H1 (cell line): ENCODE measurements around the gene ARHGEF4. TPM values are rescaled to one million over a fixed set of nuclear protein-coding genes. Genes with fewer than 3 reads are reported as not detected.

ENCODE experiments used
- CTCF ChIA-PET: fragments of 300-600 bp; sonication (Branson Sonifier 250); formaldehyde crosslinking; loops from one replicate; lab custom pipeline; 2021; ENCODE audit not compliant: partially characterized antibody; lab: Charles Lee
- POLR2A ChIA-PET: fragments of 300-600 bp; sonication (Branson Sonifier 250); formaldehyde crosslinking; loops from one replicate; lab custom pipeline; 2021; ENCODE audit warnings: inconsistent platforms; ENCODE audit not compliant: partially characterized antibody; lab: Charles Lee
- DNase-seq, 2 experiments: peaks; one replicate each; pipeline versions ENCODE4 v3.0.0 to v3.0.0-alpha.2; 2010 to 2022; ENCODE audit warnings: low spot score in 2 of 2, low read depth in 1 of 2, mixed read lengths in 1 of 2
- FAIRE-seq: peaks from 2 replicates; lab custom pipeline; 2011; peaks lifted over from hg19 to GRCh38; lab: Jason Lieb, UNC
- H2AFZ ChIP-seq: 2 replicates; pipeline ENCODE4 v1.8.1; 2012; ENCODE audit warnings: low read length, inconsistent platforms
- H2AK5ac ChIP-seq: 2 replicates; pipeline ENCODE4 v1.6.1; 2013; ENCODE audit warnings: low read depth, low read length
- H2BK120ac ChIP-seq: replicated peaks from 2 replicates; pipeline ENCODE3; 2013; ENCODE audit warnings: low read depth, low read length, inconsistent platforms
- H2BK12ac ChIP-seq: 2 replicates; pipeline ENCODE4 v1.6.1; 2013; ENCODE audit warnings: low read depth, low read length
- H2BK15ac ChIP-seq: 2 replicates; pipeline ENCODE4 v1.6.1; 2013; ENCODE audit warnings: low read length
- H2BK20ac ChIP-seq: 2 replicates; pipeline ENCODE4 v1.6.1; 2013; ENCODE audit warnings: low read length
- H2BK5ac ChIP-seq: 2 replicates; pipeline ENCODE4 v1.6.1; 2013; ENCODE audit warnings: low read depth, low read length
- H3K14ac ChIP-seq: 2 replicates; pipeline ENCODE4 v1.6.1; 2013; ENCODE audit warnings: inconsistent platforms; ENCODE audit not compliant: insufficient read length
- H3K18ac ChIP-seq: 2 replicates; pipeline ENCODE4 v1.6.1; 2013; ENCODE audit warnings: low read length; ENCODE audit errors: extremely low read depth
- H3K23ac ChIP-seq: 2 replicates; pipeline ENCODE4 v1.6.1; 2013; ENCODE audit warnings: inconsistent platforms; ENCODE audit not compliant: insufficient read length
- H3K23me2 ChIP-seq: 2 replicates; pipeline ENCODE4 v1.6.1; 2013; ENCODE audit warnings: low read depth, low read length
- H3K27ac ChIP-seq: 2 replicates; pipeline ENCODE4 v1.6.1; 2011; ENCODE audit warnings: low read depth, low read length, inconsistent platforms
- H3K27me3 ChIP-seq, 4 experiments: replicated peaks in 1 of 4; 1 replicate in 1 of 4; 2 replicates in 3 of 4; pipeline versions ENCODE4 v1.6.1 to v1.8.1; 2011 to 2013; ENCODE audit warnings: low read length in 3 of 4, mild to moderate bottlenecking in 3 of 4, inconsistent platforms in 2 of 4, mixed read lengths in 2 of 4, moderate library complexity in 1 of 4; ENCODE audit not compliant: control insufficient read depth in 3 of 4, insufficient read depth in 3 of 4; ENCODE audit errors: extremely low read depth in 1 of 4
- H3K36me3 ChIP-seq, 4 experiments: 2 replicates each; pipeline versions ENCODE4 v1.6.1 to v1.8.1; 2011 to 2013; ENCODE audit warnings: mild to moderate bottlenecking in 4 of 4, low read length in 3 of 4, moderate library complexity in 2 of 4, control low read depth in 1 of 4, inconsistent platforms in 1 of 4; ENCODE audit not compliant: insufficient read depth in 4 of 4, control insufficient read depth in 2 of 4
- H3K4ac ChIP-seq: replicated peaks from 2 replicates; pipeline ENCODE3; 2013; ENCODE audit warnings: low read length, low read depth, mixed read lengths, inconsistent platforms; ENCODE audit not compliant: insufficient read length
- H3K4me1 ChIP-seq, 4 experiments: replicated peaks in 1 of 4; 1 replicate in 1 of 4; 2 replicates in 3 of 4; pipeline versions ENCODE4 v1.6.1 to v1.8.1; 2011 to 2013; ENCODE audit warnings: low read length in 3 of 4, inconsistent platforms in 2 of 4, mixed read lengths in 1 of 4; ENCODE audit not compliant: insufficient read depth in 4 of 4, control insufficient read depth in 3 of 4
- H3K4me2 ChIP-seq, 2 experiments: 2 replicates each; pipeline versions ENCODE4 v1.6.1 to v1.8.1; 2011 to 2013; ENCODE audit warnings: low read depth in 2 of 2, low read length in 2 of 2, control low read depth in 1 of 2, inconsistent platforms in 1 of 2, mild to moderate bottlenecking in 1 of 2; ENCODE audit not compliant: insufficient read depth in 1 of 2
- H3K4me3 ChIP-seq, 4 experiments: fragments of 200-600, 300-600 bp in 1 of 4; sonication (generic), shearing (Covaris generic), sonication (Bioruptor Twin) in 1 of 4; 2 replicates each; pipeline versions ENCODE4 v1.5.1 to v1.8.1; 2011 to 2016; ENCODE audit warnings: low read length in 4 of 4, low read depth in 3 of 4, control low read depth in 2 of 4, inconsistent platforms in 2 of 4, mild to moderate bottlenecking in 2 of 4, mixed read lengths in 1 of 4, moderate library complexity in 1 of 4; ENCODE audit not compliant: insufficient read depth in 2 of 4; ENCODE audit errors: extremely low read depth in 1 of 4
- H3K56ac ChIP-seq: replicated peaks from 2 replicates; pipeline ENCODE3; 2013; ENCODE audit warnings: low read depth, mild to moderate bottlenecking, mixed read lengths, low read length, inconsistent platforms; ENCODE audit not compliant: insufficient read length
- H3K79me1 ChIP-seq: 2 replicates; pipeline ENCODE4 v1.6.1; 2013; ENCODE audit warnings: low read depth, low read length, control low read depth
- H3K79me2 ChIP-seq, 2 experiments: 2 replicates each; pipeline versions ENCODE4 v1.6.1 to v1.8.1; 2012 to 2013; ENCODE audit warnings: low read length in 2 of 2, mild to moderate bottlenecking in 2 of 2, inconsistent platforms in 1 of 2; ENCODE audit not compliant: insufficient read depth in 2 of 2, control insufficient read depth in 1 of 2
- H3K9ac ChIP-seq, 4 experiments: replicated peaks in 1 of 4; 1 replicate in 1 of 4; 2 replicates in 3 of 4; pipeline versions ENCODE4 v1.6.1 to v1.8.1; 2011 to 2013; ENCODE audit warnings: low read depth in 3 of 4, low read length in 3 of 4, control low read depth in 2 of 4, mild to moderate bottlenecking in 2 of 4, moderate library complexity in 2 of 4, inconsistent platforms in 1 of 4; ENCODE audit errors: extremely low read depth in 1 of 4
- H3K9me3 ChIP-seq, 2 experiments: 2 replicates each; pipeline versions ENCODE4 v1.6.1 to v1.8.1; 2012 to 2013; ENCODE audit warnings: mild to moderate bottlenecking in 2 of 2, moderate library complexity in 2 of 2, control low read depth in 1 of 2, inconsistent platforms in 1 of 2, low read depth in 1 of 2, low read length in 1 of 2, mixed read lengths in 1 of 2; ENCODE audit not compliant: insufficient read depth in 2 of 2
- H4K20me1 ChIP-seq, 2 experiments: replicated peaks in 1 of 2; 2 replicates each; pipeline versions ENCODE3 to v1.8.1; 2011 to 2013; ENCODE audit warnings: inconsistent platforms in 2 of 2, low read length in 2 of 2, mild to moderate bottlenecking in 1 of 2; ENCODE audit not compliant: insufficient read depth in 2 of 2, control insufficient read depth in 1 of 2
- H4K5ac ChIP-seq: 2 replicates; pipeline ENCODE4 v1.6.1; 2013; ENCODE audit warnings: low read length, low read depth, mixed read lengths, inconsistent platforms; ENCODE audit not compliant: insufficient read length
- H4K8ac ChIP-seq: 2 replicates; pipeline ENCODE4 v1.8.0; 2013; ENCODE audit warnings: mild to moderate bottlenecking, moderate library complexity, low read length, inconsistent platforms; ENCODE audit not compliant: insufficient read depth; ENCODE audit errors: extremely low read depth
- H4K91ac ChIP-seq: replicated peaks from 2 replicates; pipeline ENCODE3; 2013; ENCODE audit warnings: low read length, mixed read lengths, inconsistent platforms; ENCODE audit not compliant: insufficient read length
- E2F6 ChIP-seq: IDR thresholded peaks from 2 replicates; pipeline ENCODE4 v1.6.1; 2012; ENCODE audit warnings: inconsistent platforms
- HDAC2 ChIP-seq, 2 experiments: fragments of 300-600 bp in 1 of 2; sonication (generic) in 1 of 2; IDR thresholded peaks; 2 replicates each; pipeline ENCODE4 v1.6.1; 2011 to 2012; ENCODE audit warnings: low read depth in 2 of 2, low read length in 2 of 2, mild to moderate bottlenecking in 2 of 2, moderate library complexity in 2 of 2, borderline replicate concordance in 1 of 2, inconsistent platforms in 1 of 2
- KDM1A ChIP-seq: fragments of 200-600, 300-600 bp; sonication (generic); IDR thresholded peaks from 2 replicates; pipeline ENCODE4 v1.7.1; 2016; ENCODE audit warnings: mild to moderate bottlenecking, low read length, borderline replicate concordance
- NANOG ChIP-seq: IDR thresholded peaks from 2 replicates; pipeline ENCODE4 v1.6.1; 2011; ENCODE audit warnings: low read length, low read depth, mild to moderate bottlenecking, inconsistent platforms; ENCODE audit not compliant: insufficient read depth, poor library complexity, severe bottlenecking
- PHF8 ChIP-seq: fragments of 200-600 bp; sonication (generic); conservative IDR thresholded peaks from 2 replicates; pipeline ENCODE4 v1.7.1; 2012; ENCODE audit warnings: low read depth, mild to moderate bottlenecking, inconsistent platforms, low read length, moderate library complexity
- POLR2AphosphoS5 ChIP-seq: IDR thresholded peaks from 2 replicates; pipeline ENCODE4 v1.6.1; 2011; ENCODE audit warnings: low read depth, low read length
- SIN3A ChIP-seq, 2 experiments: IDR thresholded peaks in 1 of 2; conservative IDR thresholded peaks in 1 of 2; 2 replicates each; pipeline ENCODE4 v1.6.1; 2011 to 2012; ENCODE audit warnings: low read length in 2 of 2, improper control_type of control experiment in 1 of 2, low read depth in 1 of 2, mild to moderate bottlenecking in 1 of 2
- SUZ12 ChIP-seq: fragments of 200-600 bp; sonication (generic); IDR thresholded peaks from 2 replicates; pipeline ENCODE4 v1.6.1; 2012; ENCODE audit warnings: mild to moderate bottlenecking, inconsistent platforms, low read length, moderate library complexity, mixed read lengths
- TBP ChIP-seq: IDR thresholded peaks from 2 replicates; pipeline ENCODE4 v1.6.1; 2011; ENCODE audit warnings: low read depth, low read length, improper control_type of control experiment
- TEAD4 ChIP-seq: IDR thresholded peaks from 2 replicates; pipeline ENCODE4 v1.6.1; 2012; ENCODE audit warnings: low read depth, low read length, inconsistent platforms, mixed read lengths
- ZNF274 ChIP-seq: IDR thresholded peaks from 2 replicates; pipeline ENCODE4 v1.7.0; 2012; ENCODE audit warnings: low read length, borderline replicate concordance; ENCODE audit errors: extremely low read depth
- WGBS, 2 experiments: shearing (Covaris generic) in 1 of 2; methylation state at CpG; one replicate each; pipeline versions ENCODE4 v1.1.6 to v1.1.7; 2013 to 2015; ENCODE audit warnings: low lambda C conversion rate in 2 of 2, mixed read lengths in 2 of 2, inconsistent platforms in 1 of 2, low coverage in 1 of 2, missing lambda C conversion rate in 1 of 2; ENCODE audit not compliant: insufficient replicate concordance in 2 of 2, insufficient coverage in 1 of 2, insufficient read length in 1 of 2; ENCODE audit errors: extremely low coverage in 1 of 2, missing lambda C conversion rate in 1 of 2; 5-methylcytosine and 5-hydroxymethylcytosine counted together
- polyA plus RNA-seq, 7 experiments: library from polyadenylated mRNA; depleted of rRNA in 3 of 7; stranded (reverse) in 5 of 7; unstranded in 2 of 7; fragments of >200 nt in 5 of 7; fragments of 200-250 nt in 2 of 7; gene quantifications; 1 replicate in 5 of 7; 2 replicates in 1 of 7; 4 replicates in 1 of 7; pipeline versions ENCODE4 v1.2.1 to v1.2.3, GENCODE V29; 2011 to 2013; ENCODE audit warnings: missing spikeins in 2 of 7, mixed read lengths in 2 of 7
- total RNA-seq: library from RNA; stranded (reverse); fragmentation: NEBNext Ultra II Directional; extraction: Animal tissue kit (Norgen Biotek cat#: 25700); gene quantifications from 2 replicates; pipeline ENCODE4 v1.2.1, GENCODE V29; 2021
- TF ChIP-seq, protein P1 (sequence below): IDR thresholded peaks from 2 replicates; pipeline ENCODE4 v1.6.1; 2012; ENCODE audit warnings: inconsistent platforms

Gene ARHGEF4
- total and polyA plus RNA-seq, 2 of the 8 experiments (the other 6 are each of a cell fraction or from before 2014, with no cell fraction given), result 10.6 to 14.6 TPM

GRCh38 chr2:131030478-131030971 lies 193.8 kb downstream of the ARHGEF4 start:
- DNase-seq, result no peak
- no peak overlapping the region for H4K5ac ChIP-seq
- no peak overlapping the region for H2AFZ ChIP-seq
- no peak overlapping the region for H2BK20ac ChIP-seq
- H3K4me3 ChIP-seq, result no peak overlapping the region
- no peak overlapping the region for H2AK5ac ChIP-seq
- no peak overlapping the region for H2BK15ac ChIP-seq
- H3K27ac ChIP-seq, result no peak overlapping the region
- no peaks in the 10 kb centered on the region for H3K36me3 ChIP-seq
- no peak overlapping the region for H3K9ac ChIP-seq
- WGBS, 2 experiments, result 90% methylated on average over 13 of the region's 13 CpGs; no CpG with 5 or more reads in 1 of the 2 experiments
- no peak overlapping the region for H3K18ac ChIP-seq
- ChIA-PET POLR2A (no interaction called here), CTCF (interaction anchor here (0.5 kb wide), 1 partner anchor 42 kb away, joined by 3 read pairs; no protein-coding TSS in a partner anchor)
- no peak overlapping the region for H3K14ac ChIP-seq
- H3K79me2 ChIP-seq, result no peaks in the 10 kb centered on the region
- no peak overlapping the region for H3K23ac ChIP-seq
- H3K4me1 ChIP-seq, result peaks cover 0 to 5% (median 4%) of the 10 kb centered on the region in 4 experiments; a peak in 6 of 7 replicates
- no peak overlapping the region for H2BK5ac ChIP-seq
- H3K4ac ChIP-seq, result no peak overlapping the region
- no peak overlapping the region for H3K4me2 ChIP-seq
- H2BK120ac ChIP-seq, result no peak overlapping the region
- H3K9me3 ChIP-seq, result no peaks in the 10 kb centered on the region; a peak in 1 of 4 replicates
- peaks cover 0 to 2% of the 10 kb centered on the region in 2 experiments for H4K20me1 ChIP-seq
- peaks cover 10% of the 10 kb centered on the region; the same call in 1 of the 2 replicates for H3K23me2 ChIP-seq
- H2BK12ac ChIP-seq, result no peak overlapping the region; the same call in 1 of the 2 replicates
- H3K27me3 ChIP-seq, result peaks cover 6 to 21% (median 20%) of the 10 kb centered on the region in 4 experiments; a peak in 6 of 7 replicates
- no peak overlapping the region for H4K91ac ChIP-seq
- no peak overlapping the region for H4K8ac ChIP-seq
- no peaks in the 10 kb centered on the region for H3K79me1 ChIP-seq
- TF ChIP-seq ZNF274 (no peak), HDAC2 (IDR thresholded peaks at IDR 0.05; ENCODE audit: borderline replicate concordance in 1 of 2, low read depth in 2 of 2, low read length in 2 of 2) (no peak), TBP (no peak), TEAD4 (no peak), NANOG (no peak), SUZ12 (no peak), KDM1A (no peak), SIN3A (conservative IDR thresholded peaks at IDR 0.05 in 1 of 2, IDR thresholded peaks at IDR 0.05 in 1 of 2; ENCODE audit: low read depth in 1 of 2, low read length in 2 of 2) (no peak), POLR2AphosphoS5 (no peak), PHF8 (no peak), E2F6 (no peak)
- TF ChIP-seq, protein P1, sequence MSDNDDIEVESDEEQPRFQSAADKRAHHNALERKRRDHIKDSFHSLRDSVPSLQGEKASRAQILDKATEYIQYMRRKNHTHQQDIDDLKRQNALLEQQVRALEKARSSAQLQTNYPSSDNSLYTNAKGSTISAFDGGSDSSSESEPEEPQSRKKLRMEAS, result no peak
- H3K56ac ChIP-seq, result no peak overlapping the region
- FAIRE-seq, result no peak
